HG02642 (cell line): ENCODE data around the gene FECH.
"Not testable (repeated sequence)": the region's sequence is repeated elsewhere in the genome, so short reads cannot be mapped to it uniquely, and the experiment has no call there.

Source experiments
- ATAC-seq: cut with Tn5 transposase; IDR thresholded peaks from one replicate; pipeline ENCODE4 v1.9.1; 2021; ENCODE audit warnings: mild to moderate bottlenecking; ENCODE audit not compliant: unreplicated experiment, poor library complexity

FECH gene

GRCh38 chr18:57586251-57587049 is at the start of gene FECH:
TSS of gene FECH (minus strand) at chr18:57586702. CDS start at chr18:57586620, 82 bp downstream.
- ATAC-seq: peak; percentile 97

GRCh38 chr18:57635003-57635822 is 48.7 kb upstream of the FECH start:
- ATAC-seq: no peak

GRCh38 chr18:57631697-57632096 is 45.2 kb upstream of the FECH start:
- no peak for ATAC-seq

- peak; percentile 30 for ATAC-seq
Observed at GRCh38 chr18:57630754-57631595, 44.5 kb upstream of the FECH start.

- peak; percentile 97 for ATAC-seq
Observed at GRCh38 chr18:57630002-57630753, 43.7 kb upstream of the FECH start.

- ATAC-seq: no peak
Observed at GRCh38 chr18:57629422-57629821, 42.9 kb upstream of the FECH start.

- ATAC-seq: no peak
Observed at GRCh38 chr18:57627488-57627887, 41.0 kb upstream of the FECH start.

GRCh38 chr18:57624988-57625387 is 38.5 kb upstream of the FECH start:
- no peak for ATAC-seq

GRCh38 chr18:57621246-57621604 is 34.7 kb upstream of the FECH start:
- ATAC-seq: peak; percentile 26

- ATAC-seq: no peak
Observed at GRCh38 chr18:57619876-57620275, 33.4 kb upstream of the FECH start.

- ATAC-seq: no peak
Observed at GRCh38 chr18:57618910-57619309, 32.4 kb upstream of the FECH start.

GRCh38 chr18:57603871-57604270 is 17.4 kb upstream of the FECH start:
- no peak for ATAC-seq

GRCh38 chr18:57595347-57595746 is 8.8 kb upstream of the FECH start:
- ATAC-seq: no peak

GRCh38 chr18:57592716-57593115 is 6.2 kb upstream of the FECH start:
- not testable (repeated sequence) for ATAC-seq

GRCh38 chr18:57589161-57589560 is 2.7 kb upstream of the FECH start:
- ATAC-seq: no peak

- no peak for ATAC-seq
Observed at GRCh38 chr18:57587098-57587661, 678 bp upstream of the FECH start.

- ATAC-seq: no peak
Observed at GRCh38 chr18:57585855-57586250, 649 bp downstream of the FECH start.

- ATAC-seq: no peak
Observed at GRCh38 chr18:57585421-57585820, 1.1 kb downstream of the FECH start.

GRCh38 chr18:57584444-57584843 is 2.1 kb downstream of the FECH start:
- no peak for ATAC-seq
